B cell (primary cell): ENCODE data around the gene CD4. TPM values are rescaled to one million over a fixed set of nuclear protein-coding genes. Genes with fewer than 3 reads are reported as not detected.

ENCODE experiments used
- ATAC-seq: fragments of 200-7000 bp; cut with Tn5 transposase; one replicate; pipeline ENCODE4 v1.10.0; 2021; ENCODE audit warnings: low read depth, mild to moderate bottlenecking, moderate number of reproducible peaks, moderate library complexity
- CTCF ChIA-PET: fragments of 350-600 bp; sonication (Branson Sonifier 250); formaldehyde crosslinking; loops from one replicate; lab custom pipeline; 2021; ENCODE audit warnings: antibody characterized with exemption, inconsistent platforms; lab: Charles Lee
- POLR2A ChIA-PET: fragments of 350-600 bp; sonication (Branson Sonifier 250); formaldehyde crosslinking; loops from one replicate; lab custom pipeline; 2021; ENCODE audit warnings: antibody characterized with exemption; lab: Charles Lee
- DNase-seq: peaks from one replicate; pipeline ENCODE4 v3.0.0; 2013
- H2AFZ ChIP-seq: 2 replicates; pipeline ENCODE4 v1.6.1; 2012; ENCODE audit warnings: mild to moderate bottlenecking, low read depth, low read length; ENCODE audit not compliant: insufficient read depth, poor library complexity, severe bottlenecking
- H3K27ac ChIP-seq, 2 donors: 1 replicate in 1 of 2; 2 replicates in 1 of 2; pipeline ENCODE4 v1.5.1; 2012 to 2013; ENCODE audit warnings: low read length in 2 of 2, mild to moderate bottlenecking in 2 of 2, moderate library complexity in 1 of 2
- H3K27me3 ChIP-seq, 4 experiments: fragments of 200-600 bp in 1 of 4; sonication (generic) in 1 of 4; replicated peaks in 1 of 4; 1 replicate in 2 of 4; 2 replicates in 2 of 4; pipeline versions ENCODE4 v1.6.1 to v1.7.0; 2013 to 2016; ENCODE audit warnings: low read length in 3 of 4, mild to moderate bottlenecking in 2 of 4, mixed read lengths in 1 of 4, moderate library complexity in 1 of 4; ENCODE audit not compliant: insufficient read depth in 4 of 4, control insufficient read depth in 3 of 4; ENCODE audit errors: control extremely low read depth in 1 of 4
- H3K36me3 ChIP-seq, 2 experiments: replicated peaks in 1 of 2; 1 replicate in 1 of 2; 2 replicates in 1 of 2; pipeline versions ENCODE4 v1.6.1 to v1.7.1; 2013; ENCODE audit warnings: low read length in 1 of 2; ENCODE audit not compliant: insufficient read depth in 2 of 2, control insufficient read depth in 1 of 2; ENCODE audit errors: control extremely low read depth in 1 of 2, extremely low read depth in 1 of 2
- H3K4me1 ChIP-seq, 2 donors: fragments of 200-600 bp in 1 of 2; sonication (generic) in 1 of 2; 1 replicate in 1 of 2; 2 replicates in 1 of 2; pipeline versions ENCODE4 v1.5.1 to v1.6.1; 2013 to 2017; ENCODE audit warnings: low read length in 2 of 2; ENCODE audit not compliant: control insufficient read depth in 2 of 2, insufficient read depth in 2 of 2
- H3K4me2 ChIP-seq: replicated peaks from 2 replicates; pipeline ENCODE3; 2012; ENCODE audit warnings: mild to moderate bottlenecking, low read depth, low read length; ENCODE audit not compliant: poor library complexity, severe bottlenecking
- H3K4me3 ChIP-seq, 5 experiments: fragments of 200-600 bp in 1 of 5; sonication (generic) in 1 of 5; 1 replicate in 3 of 5; 2 replicates in 2 of 5; pipeline versions ENCODE4 v1.5.1 to v1.7.0; 2011 to 2016; ENCODE audit warnings: low read length in 4 of 5, mild to moderate bottlenecking in 4 of 5, low read depth in 2 of 5, control low read depth in 1 of 5, moderate library complexity in 1 of 5; ENCODE audit not compliant: insufficient read depth in 1 of 5; ENCODE audit errors: control extremely low read depth in 1 of 5, extremely low read depth in 1 of 5
- H3K79me2 ChIP-seq: fragments of 200-600 bp; sonication (generic); one replicate; pipeline ENCODE4 v1.6.0; 2016; ENCODE audit warnings: low read length; ENCODE audit not compliant: control insufficient read depth, insufficient read depth
- H3K9ac ChIP-seq: fragments of 200-600 bp; sonication (generic); 2 replicates; pipeline ENCODE4 v1.6.1; 2017; ENCODE audit warnings: mild to moderate bottlenecking, low read length, moderate library complexity
- H3K9me3 ChIP-seq, 3 donors: one replicate each; pipeline versions ENCODE4 v1.6.1 to v1.7.1; 2013; ENCODE audit warnings: low read length in 2 of 3; ENCODE audit not compliant: control insufficient read depth in 2 of 3, insufficient read depth in 1 of 3; ENCODE audit errors: control extremely low read depth in 1 of 3
- H4K20me1 ChIP-seq: 2 replicates; pipeline ENCODE4 v1.6.0; 2012; ENCODE audit warnings: mild to moderate bottlenecking, low read length; ENCODE audit not compliant: insufficient read depth, control insufficient read depth, poor library complexity, severe bottlenecking
- H3K27ac Mint-ChIP-seq: one replicate; pipeline ENCODE4 v1.8.0; 2021; ENCODE audit warnings: mixed read lengths
- H3K27me3 Mint-ChIP-seq: one replicate; pipeline ENCODE4 v1.8.0; 2021; ENCODE audit warnings: mixed read lengths
- H3K4me1 Mint-ChIP-seq: one replicate; pipeline ENCODE4 v1.8.0; 2021; ENCODE audit warnings: mixed read lengths
- H3K4me3 Mint-ChIP-seq: one replicate; pipeline ENCODE4 v1.8.0; 2021; ENCODE audit warnings: mixed read lengths
- H3K9me3 Mint-ChIP-seq: one replicate; pipeline ENCODE4 v1.8.0; 2022; ENCODE audit warnings: mixed read lengths; ENCODE audit not compliant: insufficient read depth
- EZH2 ChIP-seq: IDR thresholded peaks from 2 replicates; pipeline ENCODE4 v1.6.1; 2012; ENCODE audit warnings: borderline replicate concordance, low read depth, mild to moderate bottlenecking, moderate library complexity, low read length; ENCODE audit not compliant: insufficient read depth, poor library complexity, severe bottlenecking
- WGBS: methylation state at CpG from one replicate; pipeline ENCODE4 v1.1.5; 2013; ENCODE audit warnings: missing lambda C conversion rate; ENCODE audit not compliant: insufficient coverage; 5-methylcytosine and 5-hydroxymethylcytosine counted together
- intact Hi-C: fragments of 100-400 bp; cut with micrococcal nuclease; formaldehyde crosslinking; loops from one replicate; pipeline ENCODE4 v1.10.0; 2022
- polyA plus RNA-seq: library from polyadenylated mRNA; depleted of rRNA; stranded (reverse); fragments of >200 nt; gene quantifications from 2 replicates; pipeline ENCODE4 v1.2.3, GENCODE V29; 2012
- total RNA-seq, 2 donors: library from RNA; stranded (reverse); fragments of 120-200 nt in 1 of 2; gene quantifications; 1 replicate in 1 of 2; 2 replicates in 1 of 2; pipeline versions ENCODE4 v1.2.3 to v1.2.4, GENCODE V29; 2013 to 2022
- TF ChIP-seq, protein P1 (sequence below): fragments of 200-600 bp; IDR thresholded peaks from one replicate; pipeline ENCODE4 v1.8.0; 2022; ENCODE audit warnings: antibody characterized with exemption, mild to moderate bottlenecking

The CD4 gene
- total and polyA plus RNA-seq, 2 donors (not counting 1 experiment from before 2014, with no cell fraction given), result 0.49 to 2.2 TPM

DNA sequence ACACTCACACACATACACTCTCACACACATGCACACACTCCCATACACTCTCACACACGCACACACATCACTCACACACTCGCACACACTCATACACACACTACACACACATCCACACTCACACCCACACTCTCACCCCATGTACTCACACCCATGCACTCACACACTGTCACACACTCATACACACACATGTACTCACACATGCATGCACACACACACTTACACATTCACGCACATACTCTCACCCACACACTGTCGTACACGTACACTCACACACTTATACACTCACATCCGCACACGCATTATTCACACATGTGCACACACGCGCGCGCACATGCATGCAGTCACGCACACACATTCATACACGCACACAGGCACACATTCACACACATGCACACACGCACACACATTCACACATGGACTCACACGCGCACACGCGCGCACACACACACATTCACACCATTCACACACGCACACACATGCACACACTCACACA is 28.4 kb downstream of the CD4 start:
- Histone ChIP-seq H3K4me1 (peaks cover 13 to 14% of the 10 kb centered on the region in 2 donors), H3K4me3 (no peak overlapping the region), H3K27me3 (peaks cover 0 to 42% (median 7%) of the 10 kb centered on the region in 4 experiments), H3K4me2 (no peak overlapping the region), H3K79me2 (no peaks in the 10 kb centered on the region), H3K36me3 (no peaks in the 10 kb centered on the region), H3K9ac (no peak overlapping the region), H3K9me3 (no peaks in the 10 kb centered on the region), H4K20me1 (no peaks in the 10 kb centered on the region), H3K27ac (no peak overlapping the region), H2AFZ (no peak overlapping the region)
- Mint-ChIP-seq H3K4me3 (no peak overlapping the region), H3K9me3 (no peaks in the 10 kb centered on the region), H3K27me3 (peaks cover 44% of the 10 kb centered on the region), H3K4me1 (peaks cover 13% of the 10 kb centered on the region), H3K27ac (no peak overlapping the region)
- WGBS, result 84% methylated on average over 18 of the region's 20 CpGs
- intact Hi-C loops, result no loop called here
- DNase-seq, result no peak
- ChIA-PET CTCF (no interaction called here), POLR2A (no interaction called here)
- TF ChIP-seq, protein P1, sequence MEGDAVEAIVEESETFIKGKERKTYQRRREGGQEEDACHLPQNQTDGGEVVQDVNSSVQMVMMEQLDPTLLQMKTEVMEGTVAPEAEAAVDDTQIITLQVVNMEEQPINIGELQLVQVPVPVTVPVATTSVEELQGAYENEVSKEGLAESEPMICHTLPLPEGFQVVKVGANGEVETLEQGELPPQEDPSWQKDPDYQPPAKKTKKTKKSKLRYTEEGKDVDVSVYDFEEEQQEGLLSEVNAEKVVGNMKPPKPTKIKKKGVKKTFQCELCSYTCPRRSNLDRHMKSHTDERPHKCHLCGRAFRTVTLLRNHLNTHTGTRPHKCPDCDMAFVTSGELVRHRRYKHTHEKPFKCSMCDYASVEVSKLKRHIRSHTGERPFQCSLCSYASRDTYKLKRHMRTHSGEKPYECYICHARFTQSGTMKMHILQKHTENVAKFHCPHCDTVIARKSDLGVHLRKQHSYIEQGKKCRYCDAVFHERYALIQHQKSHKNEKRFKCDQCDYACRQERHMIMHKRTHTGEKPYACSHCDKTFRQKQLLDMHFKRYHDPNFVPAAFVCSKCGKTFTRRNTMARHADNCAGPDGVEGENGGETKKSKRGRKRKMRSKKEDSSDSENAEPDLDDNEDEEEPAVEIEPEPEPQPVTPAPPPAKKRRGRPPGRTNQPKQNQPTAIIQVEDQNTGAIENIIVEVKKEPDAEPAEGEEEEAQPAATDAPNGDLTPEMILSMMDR, result no peak
- no peak for TF ChIP-seq EZH2
- no peak for ATAC-seq

DNA sequence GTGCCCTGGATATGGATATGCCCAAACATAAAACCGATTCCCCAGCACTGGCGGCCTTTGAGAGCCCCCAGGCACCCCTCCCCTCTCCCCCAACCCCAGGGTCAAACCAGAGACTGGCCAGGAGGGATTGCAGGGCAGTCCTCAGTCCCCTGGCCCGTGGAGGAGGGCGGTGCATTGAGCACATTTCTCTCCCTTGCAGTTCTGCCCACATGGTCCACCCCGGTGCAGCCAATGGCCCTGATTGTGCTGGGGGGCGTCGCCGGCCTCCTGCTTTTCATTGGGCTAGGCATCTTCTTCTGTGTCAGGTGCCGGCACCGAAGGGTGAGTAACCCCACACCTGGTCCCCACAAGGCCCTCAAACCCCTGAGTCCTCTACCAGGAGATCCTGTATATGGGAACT is 28.9 kb downstream of the CD4 start:
- no peaks in the 10 kb centered on the region for H3K9me3 Mint-ChIP-seq
- TF ChIP-seq EZH2, result no peak
- TF ChIP-seq, protein P1, result no peak
- no peak for DNase-seq
- H3K4me3 Mint-ChIP-seq, result no peak overlapping the region
- H3K4me2 ChIP-seq, result no peak overlapping the region
- POLR2A ChIA-PET, result no interaction called here
- intact Hi-C loops, result no loop called here
- peaks cover 0 to under 1% (median 0%) of the 10 kb centered on the region in 3 donors for H3K9me3 ChIP-seq
- no peaks in the 10 kb centered on the region for H3K79me2 ChIP-seq
- H2AFZ ChIP-seq, result no peak overlapping the region
- no peak overlapping the region for H3K27ac ChIP-seq
- CTCF ChIA-PET, result no interaction called here
- peaks cover 11 to 14% of the 10 kb centered on the region in 2 donors for H3K4me1 ChIP-seq
- H3K27me3 ChIP-seq, result peaks cover 0 to 47% (median 7%) of the 10 kb centered on the region in 4 experiments
- H3K4me1 Mint-ChIP-seq, result peaks cover 12% of the 10 kb centered on the region
- no peak overlapping the region for H3K4me3 ChIP-seq
- H3K36me3 ChIP-seq, result no peaks in the 10 kb centered on the region
- H3K27me3 Mint-ChIP-seq, result peaks cover 49% of the 10 kb centered on the region
- H3K27ac Mint-ChIP-seq, result no peak overlapping the region
- WGBS, result 93% methylated on average over 8 of the region's 10 CpGs
- no peak overlapping the region for H3K9ac ChIP-seq
- no peaks in the 10 kb centered on the region for H4K20me1 ChIP-seq
- no peak for ATAC-seq
